Vagina (tissue), 2 donors: ENCODE data around the gene GIGYF2. TPM values are rescaled to one million over a fixed set of nuclear protein-coding genes. Genes with fewer than 3 reads are reported as not detected.

ENCODE experiments used
- DNase-seq, 2 donors: peaks; one replicate each; pipeline ENCODE4 v3.0.0-alpha.2; 2017; ENCODE audit errors: extremely low spot score in 2 of 2
- H3K27ac ChIP-seq: fragments of 200-600 bp; sonication (generic); one replicate; pipeline ENCODE4 v1.5.1; 2019
- H3K27me3 ChIP-seq: fragments of 200-600 bp; sonication (generic); one replicate; pipeline ENCODE4 v1.5.1; 2019
- H3K36me3 ChIP-seq, 2 donors: fragments of 200-600 bp; sonication (generic); one replicate each; pipeline ENCODE4 v1.5.1; 2017 to 2019
- H3K4me1 ChIP-seq: fragments of 200-600 bp; sonication (generic); one replicate; pipeline ENCODE4 v1.5.1; 2019
- H3K4me3 ChIP-seq, 2 donors: fragments of 200-600 bp; sonication (generic); 1 replicate in 1 of 2; 2 replicates in 1 of 2; pipeline ENCODE4 v1.5.1; 2016 to 2019
- H3K9me3 ChIP-seq: fragments of 200-600 bp; sonication (generic); one replicate; pipeline ENCODE4 v1.5.1; 2019
- POLR2A ChIP-seq, 2 donors: fragments of 450-650 bp; IDR thresholded peaks; one replicate each; pipeline ENCODE4 v1.6.1; 2017; ENCODE audit warnings: antibody characterized with exemption in 2 of 2, mild to moderate bottlenecking in 2 of 2, moderate library complexity in 2 of 2
- POLR2AphosphoS5 ChIP-seq, 2 donors: sonication (generic); formaldehyde crosslinking; IDR thresholded peaks; one replicate each; pipeline ENCODE4 v1.9.0; 2017; ENCODE audit warnings: antibody characterized with exemption in 2 of 2, mild to moderate bottlenecking in 2 of 2, low read depth in 1 of 2; ENCODE audit not compliant: insufficient read depth in 1 of 2
- intact Hi-C: fragments of 100-400 bp; cut with DNase I; formaldehyde crosslinking; loops from one replicate; pipeline ENCODE4 v1.15.1; 2023
- total RNA-seq: library from RNA; depleted of rRNA; stranded (reverse); fragments of >200 nt; gene quantifications from one replicate; pipeline ENCODE4 v1.2.3, GENCODE V29; 2016
- TF ChIP-seq, protein P1 (sequence below), 3 experiments: fragments of 450-650 bp in 2 of 3; fragments of 200-600 bp in 1 of 3; sonication (generic) in 1 of 3; IDR thresholded peaks; one replicate each; pipeline ENCODE4 v1.5.1; 2017 to 2019; ENCODE audit warnings: antibody characterized with exemption in 3 of 3, mild to moderate bottlenecking in 2 of 3, moderate library complexity in 2 of 3

The GIGYF2 gene
- total RNA-seq, 1 donor from 2014 or later: 69.0 TPM

DNA sequence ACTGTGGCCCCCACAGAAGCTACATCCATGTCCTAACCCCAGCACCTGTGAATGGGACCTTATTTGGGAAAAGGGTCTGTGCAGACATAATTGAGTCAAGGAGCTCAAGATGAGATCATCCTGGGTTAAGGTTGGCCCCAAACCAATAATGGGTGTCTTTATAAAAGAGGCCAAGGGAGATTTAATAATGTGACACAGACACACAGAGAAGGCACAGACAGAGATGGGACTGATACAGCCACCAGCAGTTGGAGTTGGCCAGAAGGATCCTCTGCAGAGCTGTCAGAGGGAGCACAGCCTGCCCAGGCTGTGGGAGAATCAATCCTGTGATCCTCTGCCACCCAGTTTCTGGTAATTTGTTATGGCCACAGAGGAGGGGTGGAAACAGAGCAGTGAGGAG is 199.0 kb downstream of the GIGYF2 start:
- no peaks in the 10 kb centered on the region for H3K36me3 ChIP-seq
- TF ChIP-seq, protein P1, sequence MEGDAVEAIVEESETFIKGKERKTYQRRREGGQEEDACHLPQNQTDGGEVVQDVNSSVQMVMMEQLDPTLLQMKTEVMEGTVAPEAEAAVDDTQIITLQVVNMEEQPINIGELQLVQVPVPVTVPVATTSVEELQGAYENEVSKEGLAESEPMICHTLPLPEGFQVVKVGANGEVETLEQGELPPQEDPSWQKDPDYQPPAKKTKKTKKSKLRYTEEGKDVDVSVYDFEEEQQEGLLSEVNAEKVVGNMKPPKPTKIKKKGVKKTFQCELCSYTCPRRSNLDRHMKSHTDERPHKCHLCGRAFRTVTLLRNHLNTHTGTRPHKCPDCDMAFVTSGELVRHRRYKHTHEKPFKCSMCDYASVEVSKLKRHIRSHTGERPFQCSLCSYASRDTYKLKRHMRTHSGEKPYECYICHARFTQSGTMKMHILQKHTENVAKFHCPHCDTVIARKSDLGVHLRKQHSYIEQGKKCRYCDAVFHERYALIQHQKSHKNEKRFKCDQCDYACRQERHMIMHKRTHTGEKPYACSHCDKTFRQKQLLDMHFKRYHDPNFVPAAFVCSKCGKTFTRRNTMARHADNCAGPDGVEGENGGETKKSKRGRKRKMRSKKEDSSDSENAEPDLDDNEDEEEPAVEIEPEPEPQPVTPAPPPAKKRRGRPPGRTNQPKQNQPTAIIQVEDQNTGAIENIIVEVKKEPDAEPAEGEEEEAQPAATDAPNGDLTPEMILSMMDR (IDR thresholded peaks at IDR 0.05): no peak
- TF ChIP-seq POLR2A (IDR thresholded peaks at IDR 0.05) (no peak), POLR2AphosphoS5 (IDR thresholded peaks at IDR 0.05; ENCODE audit: insufficient read depth in 1 of 2, low read depth in 1 of 2) (no peak)
- H3K9me3 ChIP-seq: no peaks in the 10 kb centered on the region
- no peaks in the 10 kb centered on the region for H3K27me3 ChIP-seq
- no peak overlapping the region for H3K4me3 ChIP-seq
- intact Hi-C loops: no loop called here
- no peak overlapping the region for H3K27ac ChIP-seq
- peaks cover 3% of the 10 kb centered on the region for H3K4me1 ChIP-seq
- no peak for DNase-seq

DNA sequence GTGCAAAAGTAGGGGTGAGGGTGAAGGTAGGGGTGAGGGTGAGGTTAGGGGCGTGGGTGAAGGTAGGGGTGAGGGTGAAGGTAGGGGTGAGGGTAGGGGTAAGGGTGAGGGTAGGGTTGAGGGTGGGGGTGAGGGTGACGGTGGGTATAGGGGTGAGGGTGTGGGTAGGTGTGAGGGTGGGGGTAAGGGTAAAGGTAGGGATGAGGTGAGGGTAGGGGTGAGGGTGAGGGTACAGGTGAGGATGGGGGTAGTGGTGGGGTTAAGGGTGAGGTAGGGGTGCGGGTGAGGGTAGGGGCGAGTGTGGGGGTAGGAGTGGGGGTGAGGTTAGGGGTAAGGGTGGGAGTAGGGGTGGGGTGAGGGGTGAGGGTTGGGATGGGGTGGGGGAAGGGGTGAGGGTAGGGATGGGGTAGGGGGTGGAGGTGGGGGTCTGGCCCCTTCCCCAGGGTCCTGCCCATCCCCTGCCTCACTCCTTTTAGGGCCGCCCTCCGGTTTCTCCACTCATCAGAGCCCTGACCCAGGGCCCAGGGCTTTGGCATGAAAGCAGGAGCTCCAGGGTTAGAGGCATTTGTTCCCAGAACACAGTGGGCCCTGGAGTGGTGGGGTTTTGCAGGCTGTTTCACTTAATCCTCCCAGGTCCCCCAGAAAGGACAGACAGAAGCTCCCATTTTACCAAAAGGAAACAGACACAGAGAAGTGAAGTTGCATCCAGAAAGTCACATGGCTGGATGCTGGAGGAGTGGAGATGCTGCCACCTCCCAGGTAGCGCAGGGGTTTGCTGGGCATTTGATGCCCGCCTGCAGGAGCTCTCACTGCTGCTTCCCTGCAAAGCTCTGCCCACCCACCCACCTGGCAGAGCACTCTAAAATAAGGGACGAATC is 199.8 kb downstream of the GIGYF2 start:
- Histone ChIP-seq H3K9me3 (no peaks in the 10 kb centered on the region), H3K27me3 (no peaks in the 10 kb centered on the region), H3K27ac (no peak overlapping the region), H3K4me3 (no peak overlapping the region), H3K36me3 (no peaks in the 10 kb centered on the region), H3K4me1 (no peaks in the 10 kb centered on the region)
- intact Hi-C loops: no loop called here
- TF ChIP-seq, protein P1 (IDR thresholded peaks at IDR 0.05): no peak
- TF ChIP-seq POLR2AphosphoS5 (IDR thresholded peaks at IDR 0.05; ENCODE audit: insufficient read depth in 1 of 2, low read depth in 1 of 2): no peak
- TF ChIP-seq POLR2A (IDR thresholded peaks at IDR 0.05): no peak
- no peak for DNase-seq

DNA sequence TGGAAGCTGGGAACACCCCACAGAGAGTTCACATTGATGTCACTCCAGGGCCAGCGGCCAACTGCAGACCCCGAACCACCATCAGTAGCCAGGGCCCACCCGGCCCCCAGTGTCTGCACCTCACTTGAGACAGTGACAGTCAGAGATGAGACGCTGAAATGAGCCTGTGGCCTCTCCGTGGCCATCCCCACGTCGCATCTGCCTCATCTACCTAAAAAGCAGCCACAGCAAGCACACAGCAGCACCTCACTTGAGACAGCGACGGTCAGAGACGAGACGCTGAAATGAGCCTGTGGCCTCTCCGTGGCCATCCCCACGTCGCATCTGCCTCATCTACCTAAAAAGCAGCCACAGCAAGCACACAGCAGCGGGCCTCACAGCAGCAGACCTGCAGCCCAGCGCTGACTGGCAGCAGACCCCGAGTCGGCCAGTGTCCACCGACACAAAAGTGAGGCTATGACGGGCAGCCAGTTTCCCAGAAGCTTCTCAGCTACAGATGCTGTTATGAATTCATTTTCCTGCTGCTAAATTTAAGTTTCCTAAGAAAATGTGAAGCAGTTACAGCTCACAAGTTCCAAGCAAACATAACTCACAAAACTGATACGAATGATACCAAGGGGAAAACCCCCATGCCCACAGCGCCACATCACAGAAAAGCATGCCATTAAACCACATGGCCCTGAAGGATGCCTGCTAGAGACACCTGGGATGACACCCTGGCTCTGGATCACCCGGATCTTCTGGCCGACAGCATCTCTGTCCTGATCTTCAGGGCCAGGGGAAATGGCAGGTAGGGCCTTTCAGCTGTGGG is 200.7 kb downstream of the GIGYF2 start:
- H3K9me3 ChIP-seq: no peaks in the 10 kb centered on the region
- no peak overlapping the region for H3K27ac ChIP-seq
- H3K27me3 ChIP-seq: no peaks in the 10 kb centered on the region
- intact Hi-C loops: no loop called here
- H3K4me3 ChIP-seq: no peak overlapping the region
- TF ChIP-seq, protein P1 (IDR thresholded peaks at IDR 0.05): no peak
- TF ChIP-seq POLR2AphosphoS5 (IDR thresholded peaks at IDR 0.05; ENCODE audit: insufficient read depth in 1 of 2, low read depth in 1 of 2): no peak
- TF ChIP-seq POLR2A (IDR thresholded peaks at IDR 0.05): no peak
- no peak for DNase-seq
- H3K36me3 ChIP-seq: no peaks in the 10 kb centered on the region
- no peaks in the 10 kb centered on the region for H3K4me1 ChIP-seq

DNA sequence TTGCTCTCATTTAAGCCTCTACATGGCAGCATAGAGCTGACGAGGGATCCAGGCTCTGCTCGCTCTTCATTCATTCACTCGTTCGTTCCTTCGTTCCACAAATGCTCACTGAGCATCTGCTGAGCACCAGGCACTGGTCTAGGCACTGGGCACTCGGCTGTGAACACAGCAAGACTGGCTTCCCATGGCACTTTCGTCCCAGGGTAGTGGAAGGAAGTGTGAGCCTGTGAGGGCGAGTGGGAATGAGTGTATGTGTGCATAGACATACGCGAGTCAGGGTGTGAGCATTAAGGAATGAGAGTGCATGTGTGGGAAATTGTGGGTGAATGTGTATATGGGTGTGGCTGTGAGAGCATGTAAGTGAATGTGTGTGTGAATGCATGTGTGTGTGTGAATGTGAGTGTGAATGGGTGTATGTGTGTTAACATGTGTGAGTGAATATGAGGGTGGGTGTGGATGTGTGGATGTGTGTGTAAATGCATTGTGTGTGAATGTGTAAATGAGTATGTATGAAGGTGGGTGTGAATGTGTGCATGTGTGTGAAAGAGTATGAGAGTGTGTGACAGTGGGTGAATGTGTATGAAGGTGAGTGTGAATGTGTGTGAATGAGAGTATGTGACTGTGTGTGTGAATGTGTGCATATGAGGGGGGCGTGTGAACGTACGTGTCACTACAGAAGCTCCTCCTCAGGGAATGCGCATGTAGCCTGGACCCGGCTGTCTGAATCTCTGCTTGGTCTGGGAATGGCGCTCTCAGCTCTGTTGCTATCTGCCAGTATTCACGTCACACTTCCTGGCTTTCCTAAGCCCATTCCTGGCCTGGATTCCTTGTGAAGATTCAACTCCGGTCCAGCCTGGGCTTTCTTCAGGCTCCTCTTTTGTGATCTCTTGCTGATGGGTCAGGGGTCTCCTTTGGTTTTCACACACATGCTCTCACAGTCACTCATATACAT is 201.7 kb downstream of the GIGYF2 start:
- TF ChIP-seq, protein P1 (IDR thresholded peaks at IDR 0.05): no peak
- TF ChIP-seq POLR2AphosphoS5 (IDR thresholded peaks at IDR 0.05; ENCODE audit: insufficient read depth in 1 of 2, low read depth in 1 of 2) (no peak), POLR2A (IDR thresholded peaks at IDR 0.05) (no peak)
- DNase-seq: no peak

More for the DNA sequence above, 201.7 kb downstream of the GIGYF2 start:
- Histone ChIP-seq H3K27ac (no peak overlapping the region), H3K27me3 (no peaks in the 10 kb centered on the region), H3K4me1 (no peaks in the 10 kb centered on the region), H3K4me3 (no peak overlapping the region), H3K9me3 (no peaks in the 10 kb centered on the region), H3K36me3 (no peaks in the 10 kb centered on the region)
- intact Hi-C loops: no loop called here
